Measurements from ENCODE around the gene C16orf92.
A peak's percentile ranks its signal among the peaks of the same experiment; 100 is the strongest.

Gene C16orf92

DNA sequence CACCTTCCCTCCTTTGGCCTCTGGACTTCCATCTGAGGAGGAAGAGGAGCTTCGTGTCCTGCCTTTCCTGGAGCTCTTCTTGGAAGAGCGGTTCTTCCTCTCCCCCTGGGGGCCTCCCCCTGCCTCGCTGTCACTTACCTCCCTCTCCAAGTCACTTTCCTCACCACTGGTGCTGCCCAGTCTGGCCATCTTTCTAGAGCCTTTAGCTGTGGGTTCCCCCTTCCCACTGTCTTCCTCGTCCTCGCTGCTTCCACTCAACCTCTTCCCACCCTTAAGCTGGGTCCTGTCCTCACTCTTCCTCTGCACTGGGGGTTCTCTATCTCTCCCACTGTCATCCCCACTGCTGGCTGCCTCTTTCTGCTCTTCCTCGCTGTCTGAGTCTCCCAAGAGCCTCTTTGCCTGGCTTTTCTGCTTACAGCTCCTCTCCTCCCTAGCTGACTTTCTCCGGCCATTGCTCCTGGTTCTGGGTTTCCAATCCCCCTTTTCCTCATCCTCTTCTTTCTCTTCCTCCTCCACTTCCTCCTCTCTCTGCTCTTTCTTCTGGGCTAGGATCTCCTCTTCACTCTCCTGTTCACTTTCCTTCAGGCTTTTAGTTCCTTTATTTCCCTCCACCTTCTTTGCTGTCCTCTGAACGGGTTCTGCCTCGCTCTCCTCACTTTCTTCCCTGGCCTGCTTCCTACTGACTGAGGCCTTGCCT, 28.9 kb upstream of the C16orf92 start:
- Histone ChIP-seq H3K27ac (ENCODE audit: low read depth, low read length, poor library complexity, severe bottlenecking) (peak overlapping the region; percentile 89), H3K79me2 (ENCODE audit: insufficient read depth, low read length) (no peaks in the 10 kb centered on the region), H3K4me2 (ENCODE audit: low read length) (peak overlapping the region; percentile 74), H3K9ac (ENCODE audit: low read length) (peak overlapping the region; percentile 84), H3K4me3 (ENCODE audit: low read depth, low read length, poor library complexity, severe bottlenecking) (peak overlapping the region; percentile 84), H4K20me1 (ENCODE audit: insufficient read depth, low read length) (no peaks in the 10 kb centered on the region), H3K36me3 (ENCODE audit: insufficient read depth, low read length) (peaks cover 58% of the 10 kb centered on the region), H3K9me3 (ENCODE audit: low read length) (no peaks in the 10 kb centered on the region), H2AFZ (ENCODE audit: low read length) (no peak overlapping the region), H3K27me3 (ENCODE audit: insufficient read depth, low read length) (no peaks in the 10 kb centered on the region), H3F3A (ENCODE audit: insufficient read depth, low read length) (no peaks in the 10 kb centered on the region), H3K4me1 (ENCODE audit: insufficient read depth, low read length, severe bottlenecking) (peaks cover 27% of the 10 kb centered on the region), H3K9me2 (ENCODE audit: low read depth, low read length) (no peaks in the 10 kb centered on the region)
- TF ChIP-seq EZH2 (IDR thresholded peaks at IDR 0.05; ENCODE audit: borderline replicate concordance, low read length): no peak
- TF ChIP-seq CTCF (IDR thresholded peaks at IDR 0.05; ENCODE audit: low read length): no peak

DNA sequence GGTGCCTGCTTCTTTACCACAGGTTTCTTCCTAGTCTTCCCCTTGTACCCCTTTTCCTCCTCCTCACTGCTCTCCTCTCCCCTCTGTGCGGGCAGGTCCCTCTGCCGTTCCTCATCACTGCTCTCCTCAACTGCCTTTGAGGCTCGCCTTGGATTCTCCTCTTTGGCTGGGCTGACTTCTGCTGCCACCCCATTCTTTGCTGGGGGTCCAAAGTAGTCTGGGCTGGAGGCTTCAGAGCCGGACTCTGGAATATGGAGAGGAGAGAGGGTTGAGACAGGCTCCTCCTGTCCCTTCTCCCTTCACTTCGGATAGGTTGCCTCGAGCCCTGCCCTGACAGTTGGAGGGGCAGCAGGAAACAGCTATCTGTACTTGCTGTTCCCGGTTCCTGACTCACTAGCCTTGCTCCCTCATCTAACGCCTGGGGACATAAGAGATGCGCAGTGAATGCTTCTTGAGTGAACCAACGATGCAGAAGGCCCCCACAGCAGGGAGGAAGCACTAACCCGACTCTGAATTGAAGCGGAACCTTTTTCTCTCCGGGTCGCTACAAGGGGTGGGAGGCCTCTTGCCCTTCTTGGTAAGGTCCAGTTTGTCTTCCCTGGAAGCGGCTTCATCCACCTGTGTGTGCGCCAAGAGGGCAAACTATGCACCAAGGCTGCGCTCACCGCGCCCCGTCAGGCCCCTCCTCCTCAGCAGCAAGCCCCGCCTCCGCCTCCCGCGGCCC, 28.2 kb upstream of the C16orf92 start:
- Histone ChIP-seq H3K4me2 (ENCODE audit: low read length) (peak overlapping the region; percentile 74), H3K79me2 (ENCODE audit: insufficient read depth, low read length) (no peaks in the 10 kb centered on the region), H3K9me2 (ENCODE audit: low read depth, low read length) (no peaks in the 10 kb centered on the region), H3K9ac (ENCODE audit: low read length) (peak overlapping the region; percentile 84), H3K4me3 (ENCODE audit: low read depth, low read length, poor library complexity, severe bottlenecking) (peak overlapping the region; percentile 84), H2AFZ (ENCODE audit: low read length) (no peak overlapping the region), H3K36me3 (ENCODE audit: insufficient read depth, low read length) (peaks cover 57% of the 10 kb centered on the region), H3K9me3 (ENCODE audit: low read length) (no peaks in the 10 kb centered on the region), H3F3A (ENCODE audit: insufficient read depth, low read length) (no peaks in the 10 kb centered on the region), H3K27me3 (ENCODE audit: insufficient read depth, low read length) (no peaks in the 10 kb centered on the region), H3K27ac (ENCODE audit: low read depth, low read length, poor library complexity, severe bottlenecking) (peak overlapping the region; percentile 89), H4K20me1 (ENCODE audit: insufficient read depth, low read length) (no peaks in the 10 kb centered on the region), H3K4me1 (ENCODE audit: insufficient read depth, low read length, severe bottlenecking) (peaks cover 27% of the 10 kb centered on the region)
- TF ChIP-seq CTCF (IDR thresholded peaks at IDR 0.05; ENCODE audit: low read length) (no peak), EZH2 (IDR thresholded peaks at IDR 0.05; ENCODE audit: borderline replicate concordance, low read length) (no peak)

DNA sequence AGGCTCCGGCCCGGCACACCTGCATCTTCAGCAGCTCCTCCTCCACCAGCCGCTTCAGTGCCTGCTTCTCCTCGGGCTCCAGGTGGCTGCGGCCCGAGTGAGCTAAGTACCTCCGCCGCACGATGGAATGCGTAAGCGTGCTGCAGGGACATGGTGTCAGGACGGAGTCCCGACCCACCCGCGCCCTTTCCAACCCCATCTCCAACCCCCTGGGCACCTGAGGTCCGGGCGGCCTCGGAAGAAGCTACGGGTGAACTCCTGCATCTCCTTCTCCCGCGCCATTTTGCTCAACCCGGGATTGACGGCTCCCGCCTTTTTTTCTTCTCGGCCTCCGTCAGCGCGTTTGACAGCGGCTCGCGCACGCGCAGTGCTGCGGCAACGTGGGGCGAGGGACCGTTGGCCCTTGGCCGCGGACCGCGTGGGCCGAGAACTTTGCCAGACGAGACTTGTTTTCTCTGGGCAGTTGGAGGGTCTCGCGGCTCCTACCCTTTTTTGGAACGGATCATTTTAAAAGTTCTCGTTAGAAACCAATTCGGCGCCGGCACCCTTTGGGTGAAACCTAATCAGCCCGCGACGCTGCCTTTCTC, 27.6 kb upstream of the C16orf92 start, which contains the start of gene HIRIP3:
Gene HIRIP3, minus strand, starts transcription at position 294 of the 587 bp plus-strand sequence. Its CDS starts 12 bp downstream, at position 282.
- Histone ChIP-seq H3K9me2 (ENCODE audit: low read depth, low read length) (no peaks in the 10 kb centered on the region), H3K79me2 (ENCODE audit: insufficient read depth, low read length) (no peaks in the 10 kb centered on the region), H3K27me3 (ENCODE audit: insufficient read depth, low read length) (no peaks in the 10 kb centered on the region), H2AFZ (ENCODE audit: low read length) (no peak within 1 kb of the TSS), H4K20me1 (ENCODE audit: insufficient read depth, low read length) (no peaks in the 10 kb centered on the region), H3K4me3 (ENCODE audit: low read depth, low read length, poor library complexity, severe bottlenecking) (peak within 1 kb of the TSS; percentile 84), H3F3A (ENCODE audit: insufficient read depth, low read length) (no peaks in the 10 kb centered on the region), H3K4me2 (ENCODE audit: low read length) (peak within 1 kb of the TSS; percentile 74), H3K27ac (ENCODE audit: low read depth, low read length, poor library complexity, severe bottlenecking) (peak within 1 kb of the TSS; percentile 89), H3K9ac (ENCODE audit: low read length) (peak within 1 kb of the TSS; percentile 84), H3K9me3 (ENCODE audit: low read length) (no peaks in the 10 kb centered on the region), H3K36me3 (ENCODE audit: insufficient read depth, low read length) (peaks cover 53% of the 10 kb centered on the region), H3K4me1 (ENCODE audit: insufficient read depth, low read length, severe bottlenecking) (peaks cover 27% of the 10 kb centered on the region)
- TF ChIP-seq CTCF (IDR thresholded peaks at IDR 0.05; ENCODE audit: low read length) (no peak), EZH2 (IDR thresholded peaks at IDR 0.05; ENCODE audit: borderline replicate concordance, low read length) (no peak)
